Measurements from ENCODE around the gene MAGEB10.
"Not testable (repeated sequence)": the region's sequence is repeated elsewhere in the genome, so short reads cannot be mapped to it uniquely, and the experiment has no call there.

MAGEB10 gene, protein sequence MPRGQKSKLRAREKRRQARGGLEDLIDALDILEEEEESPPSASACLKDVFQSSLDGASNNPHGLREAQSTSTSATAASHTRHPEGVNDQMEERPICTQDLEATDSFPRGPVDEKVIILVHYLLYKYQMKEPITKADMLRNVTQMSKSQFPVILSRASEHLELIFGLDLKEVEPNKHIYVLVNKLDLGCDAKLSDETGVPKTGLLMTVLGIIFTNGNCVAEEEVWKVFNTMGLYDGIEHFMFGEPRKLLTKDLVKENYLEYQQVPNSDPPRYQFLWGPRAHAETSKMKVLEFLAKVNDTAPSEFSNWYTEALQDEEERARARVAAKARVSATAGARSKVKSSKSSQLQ

DNA sequence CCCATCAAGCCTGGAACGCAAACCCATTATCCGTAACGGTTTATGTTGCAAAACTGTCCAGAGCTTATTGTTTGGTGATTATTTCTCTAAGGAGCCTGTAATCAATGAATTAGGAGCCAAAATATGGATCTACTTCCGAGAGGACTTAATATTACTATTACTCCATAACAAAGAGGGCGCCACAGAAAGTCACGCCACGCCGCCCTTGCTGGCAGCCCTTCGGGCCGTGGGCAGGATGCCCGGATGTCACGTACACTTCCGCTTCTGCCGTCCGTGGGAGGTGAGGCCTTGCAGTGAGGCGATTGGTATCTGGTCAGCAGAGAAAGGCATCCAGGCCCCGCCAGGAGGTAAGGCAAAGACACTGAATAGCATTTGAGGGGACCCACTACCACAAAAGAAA is at the start of gene MAGEB10:
Gene MAGEB10 (plus strand): TSS at position 301 of the 400 bp plus-strand sequence. CDS start 13,317 bp downstream, outside the sequence.
- TF ChIP-seq, protein P1, sequence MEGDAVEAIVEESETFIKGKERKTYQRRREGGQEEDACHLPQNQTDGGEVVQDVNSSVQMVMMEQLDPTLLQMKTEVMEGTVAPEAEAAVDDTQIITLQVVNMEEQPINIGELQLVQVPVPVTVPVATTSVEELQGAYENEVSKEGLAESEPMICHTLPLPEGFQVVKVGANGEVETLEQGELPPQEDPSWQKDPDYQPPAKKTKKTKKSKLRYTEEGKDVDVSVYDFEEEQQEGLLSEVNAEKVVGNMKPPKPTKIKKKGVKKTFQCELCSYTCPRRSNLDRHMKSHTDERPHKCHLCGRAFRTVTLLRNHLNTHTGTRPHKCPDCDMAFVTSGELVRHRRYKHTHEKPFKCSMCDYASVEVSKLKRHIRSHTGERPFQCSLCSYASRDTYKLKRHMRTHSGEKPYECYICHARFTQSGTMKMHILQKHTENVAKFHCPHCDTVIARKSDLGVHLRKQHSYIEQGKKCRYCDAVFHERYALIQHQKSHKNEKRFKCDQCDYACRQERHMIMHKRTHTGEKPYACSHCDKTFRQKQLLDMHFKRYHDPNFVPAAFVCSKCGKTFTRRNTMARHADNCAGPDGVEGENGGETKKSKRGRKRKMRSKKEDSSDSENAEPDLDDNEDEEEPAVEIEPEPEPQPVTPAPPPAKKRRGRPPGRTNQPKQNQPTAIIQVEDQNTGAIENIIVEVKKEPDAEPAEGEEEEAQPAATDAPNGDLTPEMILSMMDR (conservative IDR thresholded peaks at IDR 0.05) = no peak

DNA sequence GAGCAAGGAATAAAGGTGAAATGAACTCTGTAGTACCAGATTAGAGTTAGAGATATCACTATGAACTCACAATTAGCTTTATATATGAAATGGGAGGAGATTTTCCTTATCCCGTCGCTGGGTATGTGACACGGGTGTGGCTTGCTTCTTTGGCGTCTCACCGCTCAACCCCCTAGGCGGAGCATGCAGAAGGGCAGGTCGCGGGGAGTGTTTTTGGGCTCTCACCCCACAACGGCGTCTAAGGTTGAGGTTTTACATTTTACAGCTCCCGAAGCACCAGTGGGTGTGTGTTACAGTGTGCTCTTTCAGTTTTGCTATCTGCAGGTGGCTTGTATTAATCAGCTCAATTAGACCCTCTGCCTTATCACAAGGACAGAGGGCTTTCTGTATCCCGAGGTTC is 42.1 kb upstream of the MAGEB10 start:
- H3K27ac ChIP-seq = no peak overlapping the region

More for the DNA sequence above, at the start of gene MAGEB10:
- H3K27ac ChIP-seq = no peak within 1 kb of the TSS

DNA sequence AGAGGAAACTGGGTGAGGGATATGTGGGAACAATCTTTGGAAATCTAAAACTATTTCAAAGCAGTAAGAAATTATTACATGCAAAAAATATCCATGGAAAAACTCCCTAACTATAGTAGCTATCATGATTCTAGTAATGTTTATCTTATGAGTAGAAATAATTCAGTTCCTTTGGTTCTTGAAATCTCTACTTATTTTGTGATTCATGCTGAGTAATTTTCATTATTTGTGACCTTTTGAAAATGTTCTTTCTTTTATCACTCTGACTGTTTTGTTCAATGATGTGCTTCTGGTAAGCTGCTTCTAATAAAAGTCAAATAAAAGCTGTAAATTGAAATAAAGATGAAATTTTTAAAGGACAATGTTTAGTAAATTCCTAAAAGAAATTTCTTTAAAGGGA is 40.4 kb upstream of the MAGEB10 start:
- no peak overlapping the region for H3K27ac ChIP-seq

More for the DNA sequence above, 42.1 kb upstream of the MAGEB10 start:
- TF ChIP-seq, protein P1 (conservative IDR thresholded peaks at IDR 0.05) = no peak

DNA sequence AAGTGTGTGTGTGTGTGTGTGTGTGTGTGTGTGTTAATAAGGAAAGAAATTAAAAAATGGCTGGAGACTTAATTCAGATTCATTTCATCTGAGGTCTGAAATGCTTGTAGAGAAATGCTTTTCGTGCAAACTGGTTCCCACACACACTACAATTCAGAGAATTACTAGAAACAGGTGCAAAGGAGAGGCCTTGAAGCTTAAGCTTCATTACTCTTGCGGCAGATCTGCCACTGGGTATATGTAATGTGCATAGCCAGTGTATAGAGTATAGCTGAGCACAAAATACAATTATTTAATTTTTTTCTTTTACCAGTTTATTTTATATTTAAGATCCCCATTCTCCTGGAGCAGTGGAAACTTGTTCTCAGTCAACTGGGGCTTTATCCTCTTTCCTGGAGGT is 31.8 kb upstream of the MAGEB10 start:
- TF ChIP-seq, protein P1 (conservative IDR thresholded peaks at IDR 0.05) = no peak
- H3K27ac ChIP-seq = no peak overlapping the region

More for the DNA sequence above, 40.4 kb upstream of the MAGEB10 start:
- TF ChIP-seq, protein P1 (conservative IDR thresholded peaks at IDR 0.05) = no peak

DNA sequence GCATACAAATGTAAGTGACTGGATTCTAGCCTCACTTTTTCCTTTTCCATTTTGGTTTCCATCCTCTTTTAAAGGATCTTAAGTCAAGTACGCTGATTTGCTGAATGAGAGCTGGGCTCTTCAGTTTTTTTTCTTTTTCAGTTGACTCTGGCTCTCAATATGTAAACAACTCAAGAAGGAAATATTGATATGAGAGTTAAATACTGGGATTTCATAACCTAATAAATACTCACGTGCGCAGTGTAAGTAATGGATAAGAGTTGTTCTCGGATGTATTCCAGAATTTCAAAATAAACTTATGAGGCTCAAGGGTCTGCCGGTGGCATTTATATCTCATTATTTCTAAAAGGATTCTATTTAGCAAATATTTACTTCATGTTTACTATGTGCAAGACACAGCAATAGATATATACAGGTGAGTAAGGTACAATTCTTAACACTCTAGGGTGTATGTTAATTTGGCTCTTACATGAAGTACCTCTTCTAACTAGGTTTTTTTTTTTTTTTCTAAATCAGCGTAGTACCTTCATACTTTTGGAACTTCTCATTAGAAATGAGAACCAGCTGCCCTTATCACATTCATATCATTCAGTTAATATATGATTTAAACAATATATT is 11.0 kb upstream of the MAGEB10 start:
- no peak overlapping the region for H3K27ac ChIP-seq
- TF ChIP-seq, protein P1 (conservative IDR thresholded peaks at IDR 0.05) = no peak

DNA sequence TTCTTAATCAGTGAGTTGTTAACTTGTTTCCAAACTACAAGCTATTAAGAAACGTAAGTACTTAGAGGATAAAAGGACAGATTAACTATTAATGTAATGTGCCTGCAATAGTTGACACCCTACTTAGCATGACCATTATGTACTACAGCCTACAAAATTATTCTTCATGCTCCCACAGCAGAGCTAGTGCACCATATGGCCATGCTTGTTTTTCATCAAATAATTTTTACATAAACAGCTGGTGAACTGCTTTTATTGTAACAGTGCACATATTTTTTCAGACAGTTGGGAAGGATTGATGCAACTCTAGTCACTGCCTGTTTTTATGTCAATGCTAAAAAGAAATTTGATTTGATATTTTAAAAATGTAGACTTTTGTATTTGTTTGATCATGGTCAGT is 10.2 kb upstream of the MAGEB10 start:
- TF ChIP-seq, protein P1 (conservative IDR thresholded peaks at IDR 0.05) = no peak
- no peak overlapping the region for H3K27ac ChIP-seq

DNA sequence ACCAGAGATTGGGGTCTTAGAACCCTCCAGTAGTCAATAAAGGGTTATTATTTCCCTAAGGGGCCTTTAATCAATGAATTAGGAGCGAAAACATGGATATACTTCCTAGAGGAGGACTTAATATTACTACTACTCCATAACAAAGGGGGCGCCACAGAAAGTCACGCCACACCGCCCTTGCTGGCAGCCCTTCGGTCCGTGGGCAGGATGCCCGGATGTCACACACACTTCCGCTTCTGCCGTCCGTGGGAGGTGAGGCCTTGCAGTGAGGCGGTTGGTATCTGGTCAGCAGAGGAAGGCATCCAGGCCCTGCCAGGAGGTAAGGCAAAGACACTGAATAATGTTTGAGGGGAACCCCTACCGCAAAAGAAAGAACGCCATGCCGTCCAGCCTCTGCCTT is 436 bp downstream of the MAGEB10 start:
- TF ChIP-seq, protein P1 (conservative IDR thresholded peaks at IDR 0.05) = no peak
- H3K27ac ChIP-seq = no peak overlapping the region

DNA sequence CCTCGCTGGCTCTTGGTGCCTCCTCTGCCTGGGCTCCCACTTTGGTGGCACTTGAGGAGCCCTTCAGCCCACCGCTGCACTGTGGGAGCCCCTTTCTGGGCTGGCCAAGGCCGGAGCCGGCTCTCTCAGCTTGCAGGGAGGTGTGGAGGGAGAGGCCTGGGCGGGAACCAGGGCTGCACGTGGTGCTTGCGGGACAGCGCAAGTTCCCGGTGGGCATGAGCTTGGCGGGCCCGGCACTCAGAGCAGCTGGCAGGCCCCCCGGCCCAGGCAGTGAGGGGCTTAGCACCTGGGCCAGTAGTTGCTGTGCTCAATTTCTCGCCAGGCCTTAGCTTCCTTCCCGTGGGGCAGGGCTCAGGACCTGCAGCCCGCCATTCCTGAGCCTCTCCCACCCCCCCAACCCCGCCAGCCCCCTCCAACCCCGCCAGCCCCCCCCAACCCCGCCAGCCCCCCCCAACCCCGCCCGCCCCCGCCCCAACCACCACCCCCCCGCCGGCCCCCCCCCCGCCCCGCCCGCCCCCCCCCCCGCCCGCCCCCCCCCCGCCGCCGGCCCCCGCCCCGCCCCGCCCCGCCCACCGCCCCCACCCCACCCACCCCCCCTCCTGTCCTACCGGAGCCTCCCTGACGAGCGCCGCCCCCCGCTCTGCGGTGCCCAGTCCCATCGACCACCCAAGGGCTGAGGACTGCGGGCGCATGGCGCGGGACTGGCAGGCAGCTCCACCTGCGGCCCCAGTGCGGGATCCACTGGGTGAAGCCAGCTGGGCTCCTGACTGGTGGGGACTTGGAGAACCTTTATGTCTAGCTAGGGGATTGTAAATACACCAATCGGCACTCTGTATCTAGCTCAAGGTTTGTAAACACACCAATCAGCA is 1.4 kb downstream of the MAGEB10 start:
- not testable (repeated sequence) for H3K27ac ChIP-seq
